Fibroblast of gingiva (primary cell): ENCODE results near the gene COL5A3.
"Not testable (repeated sequence)": the region's sequence is repeated elsewhere in the genome, so short reads cannot be mapped to it uniquely, and the experiment has no call there.

Source experiments
- DNase-seq: peaks from one replicate; pipeline ENCODE4 v3.0.0-alpha.2; 2011; ENCODE audit warnings: low read depth

COL5A3 gene

GRCh38 chr19:9937001-9937411 lies 73.3 kb downstream of the COL5A3 start:
- DNase-seq: no peak

GRCh38 chr19:9936326-9937000 lies 73.8 kb downstream of the COL5A3 start, which contains the start of gene OLFM2:
TSS of gene OLFM2 (minus strand) at chr19:9936515. CDS start at chr19:9936366, 149 bp downstream.
- no peak for DNase-seq

GRCh38 chr19:9935506-9936325 lies 74.6 kb downstream of the COL5A3 start:
- DNase-seq: no peak

- peak; percentile 29 for DNase-seq
Observed at GRCh38 chr19:9934132-9934950, 76.0 kb downstream of the COL5A3 start.

GRCh38 chr19:9932835-9933234 lies 77.5 kb downstream of the COL5A3 start:
- no peak for DNase-seq

- no peak for DNase-seq
Observed at GRCh38 chr19:9931629-9932028, 78.7 kb downstream of the COL5A3 start.

DNA sequence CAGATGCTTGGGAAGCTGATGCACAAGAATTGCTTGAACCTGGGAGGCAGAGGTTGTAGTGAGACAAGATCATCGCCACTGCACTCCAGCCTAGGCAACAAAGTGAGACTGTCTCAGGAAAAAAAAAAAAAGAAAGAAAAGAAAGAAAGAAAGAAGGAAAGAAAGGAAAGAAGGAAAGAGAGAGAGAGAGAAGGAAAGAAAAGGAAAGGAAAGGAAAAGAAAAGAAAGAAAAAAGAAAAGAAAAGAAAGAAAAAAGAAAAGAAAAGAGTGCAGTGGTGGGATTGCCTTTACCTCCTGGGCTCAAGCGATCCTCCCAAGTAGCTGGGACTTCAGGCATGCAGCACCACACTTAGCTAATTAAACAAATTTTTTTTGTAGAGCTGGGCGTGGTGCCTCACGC lies 86.9 kb downstream of the COL5A3 start:
- no peak for DNase-seq

GRCh38 chr19:9922782-9923379 lies 87.4 kb downstream of the COL5A3 start:
- DNase-seq: not testable (repeated sequence)

- peak; percentile 43 for DNase-seq
Observed at GRCh38 chr19:9917321-9917720, 93.0 kb downstream of the COL5A3 start.

DNA sequence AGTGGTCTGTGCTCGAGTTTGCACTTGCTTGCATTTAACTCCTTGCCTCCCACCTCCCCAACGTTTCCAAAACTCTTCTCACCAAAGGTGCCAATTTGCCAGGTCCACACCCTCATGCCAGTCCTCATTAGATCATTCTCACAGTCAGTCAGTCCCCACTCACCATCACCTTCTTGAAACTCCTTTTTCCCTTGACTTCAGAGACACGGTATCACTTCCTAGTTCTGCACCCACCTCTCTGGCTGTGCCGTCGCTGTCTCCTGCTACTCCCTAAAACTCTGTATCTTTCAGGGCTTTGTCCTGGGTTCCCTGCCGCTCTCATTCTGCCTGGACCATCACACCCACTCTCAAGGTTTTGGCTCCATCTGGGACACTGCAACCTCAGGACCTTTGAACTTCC lies 93.6 kb downstream of the COL5A3 start:
- DNase-seq: no peak

- peak; percentile 56 for DNase-seq
Observed at GRCh38 chr19:9914315-9915207, 95.7 kb downstream of the COL5A3 start.

DNA sequence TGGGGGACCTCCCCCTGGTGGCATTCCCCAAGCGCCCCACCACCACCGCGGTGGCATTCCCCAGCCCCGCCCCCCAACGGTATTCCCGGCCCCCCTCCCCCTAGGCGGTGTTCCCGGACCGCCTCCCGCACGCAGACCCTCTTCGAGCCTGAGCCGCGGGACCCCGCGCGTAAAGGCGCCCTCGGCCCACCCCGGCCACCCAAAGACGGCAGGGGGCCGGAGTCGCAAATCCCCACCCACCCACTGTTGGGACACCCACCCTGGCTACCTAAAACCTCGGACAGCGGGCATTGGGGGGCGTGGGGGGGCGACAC lies 96.3 kb downstream of the COL5A3 start:
- DNase-seq: no peak

DNA sequence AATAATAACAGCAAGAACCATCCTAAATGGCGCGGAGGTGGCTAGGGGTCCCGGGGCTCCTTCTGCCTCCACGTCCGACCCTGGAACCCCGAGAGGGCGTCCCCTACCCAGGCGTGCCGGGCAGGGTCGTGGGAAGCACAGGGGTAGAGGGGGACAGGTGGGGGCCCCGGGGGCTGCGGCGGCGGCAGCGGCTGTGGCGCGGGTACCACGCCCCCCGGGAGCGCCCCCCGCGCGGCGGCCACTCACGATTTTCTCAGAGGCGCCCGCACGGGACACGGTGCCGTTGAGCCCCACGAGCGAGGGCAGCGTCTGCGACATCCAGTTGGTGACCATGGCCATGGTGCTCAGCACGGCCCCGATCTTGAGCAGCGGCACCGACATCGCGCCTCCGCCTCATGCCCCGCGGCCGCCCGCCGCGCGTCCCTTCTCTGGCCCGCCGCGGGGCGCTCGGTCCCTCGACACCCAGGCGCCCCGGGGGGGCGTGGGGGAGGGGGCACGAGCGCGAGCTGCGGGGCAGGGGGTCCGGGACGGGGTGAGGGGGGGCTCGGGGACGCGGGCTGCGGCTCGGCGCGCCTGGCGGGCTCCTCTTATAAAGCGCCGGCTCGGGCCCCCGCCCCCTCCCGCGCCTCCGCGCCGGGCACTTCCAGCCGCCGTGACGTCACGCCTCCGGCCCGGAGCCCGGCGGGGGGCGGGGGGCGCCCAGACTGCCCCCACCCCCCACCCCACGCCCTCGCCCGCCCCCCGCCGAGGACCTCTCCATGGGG lies 96.9 kb downstream of the COL5A3 start:
- DNase-seq: no peak

DNA sequence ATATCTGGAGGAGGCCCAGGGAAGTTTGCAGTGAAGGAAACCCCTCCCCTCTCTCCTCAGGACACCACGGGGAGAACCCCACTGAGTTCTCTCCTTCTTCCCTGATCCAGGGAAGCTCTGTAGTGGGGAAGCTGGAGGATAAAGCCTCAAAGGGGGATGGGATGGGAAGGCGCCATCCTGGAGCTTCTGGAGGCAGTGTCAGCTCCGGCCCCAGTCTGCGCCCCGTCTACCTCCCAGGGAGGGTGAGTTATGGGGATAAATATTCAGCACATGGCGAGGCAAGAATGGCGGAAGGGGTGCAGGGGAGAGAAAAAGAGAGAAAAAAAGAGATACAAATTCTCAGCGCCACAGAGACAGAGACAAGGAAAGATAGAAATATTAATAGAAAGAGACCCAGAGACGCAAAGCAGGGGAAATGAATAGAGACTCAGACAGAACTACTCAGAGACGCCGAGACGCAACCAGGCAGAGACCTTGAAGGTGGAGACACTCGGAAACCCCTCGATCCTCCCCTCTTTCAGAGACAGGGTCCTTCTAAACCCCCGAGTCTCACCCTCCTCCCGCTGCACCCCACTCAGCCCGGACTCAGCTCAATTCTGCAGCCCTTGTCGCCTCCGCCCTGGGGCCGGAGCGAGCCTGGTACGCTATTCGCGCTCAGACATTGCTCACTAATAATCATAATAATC lies 97.6 kb downstream of the COL5A3 start:
- DNase-seq: no peak

- DNase-seq: no peak
Observed at GRCh38 chr19:9911524-9912185, 98.6 kb downstream of the COL5A3 start.

DNA sequence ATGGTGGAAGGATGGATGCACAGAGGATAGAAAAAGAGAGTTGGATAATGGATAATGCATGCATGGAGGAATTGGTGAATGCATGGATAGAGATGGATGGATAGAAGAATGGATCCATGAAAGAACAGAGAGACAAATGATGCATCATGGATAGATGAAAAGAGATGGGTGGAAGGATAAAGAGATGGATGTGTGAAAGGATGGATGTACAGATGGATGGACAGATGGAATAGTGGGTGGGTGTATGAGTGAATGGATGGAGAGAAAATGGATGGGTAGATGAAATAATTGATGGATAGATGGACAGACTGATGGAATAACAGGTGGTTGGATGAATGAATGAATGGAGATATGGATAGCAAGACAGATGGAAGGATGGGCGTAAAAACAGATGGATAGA lies 99.7 kb downstream of the COL5A3 start:
- DNase-seq: no peak
